Urinary bladder (tissue), 4 donors: Measurements from ENCODE around the gene HOXB4. TPM values are rescaled to one million over a fixed set of nuclear protein-coding genes. Genes with fewer than 3 reads are reported as not detected.

Experiments used
- DNase-seq: peaks from one replicate; pipeline ENCODE4 v3.0.0-alpha.2; 2015; ENCODE audit errors: extremely low spot score
- H3K27ac ChIP-seq: one replicate; pipeline ENCODE4 v1.5.1; 2013; ENCODE audit warnings: low read depth, mild to moderate bottlenecking, moderate library complexity
- H3K36me3 ChIP-seq: one replicate; pipeline ENCODE4 v1.6.1; 2013; ENCODE audit warnings: mild to moderate bottlenecking, moderate library complexity; ENCODE audit not compliant: insufficient read depth
- H3K4me1 ChIP-seq: one replicate; pipeline ENCODE4 v1.6.1; 2013; ENCODE audit warnings: mild to moderate bottlenecking, moderate library complexity; ENCODE audit not compliant: insufficient read depth
- H3K4me3 ChIP-seq: one replicate; pipeline ENCODE4 v1.5.1; 2013; ENCODE audit warnings: low read depth, low read length
- WGBS: extraction: QIAGEN DNeasy Blood & Tissue Kit; methylation state at CpG from one replicate; pipeline ENCODE4 v1.1.7; 2013; 5-methylcytosine and 5-hydroxymethylcytosine counted together
- polyA plus RNA-seq: library from polyadenylated mRNA; stranded (reverse); fragments of 200-250 nt; gene quantifications from one replicate; pipeline ENCODE4 v1.2.3, GENCODE V29; 2013
- total RNA-seq: library from RNA; depleted of rRNA; stranded (reverse); fragments of >200 nt; gene quantifications from one replicate; pipeline ENCODE4 v1.2.3, GENCODE V29; 2014
- donor health status: healthy with polysubstance abuse.
- donor health status: healthy.

HOXB4 gene
- total and polyA plus RNA-seq, 2 donors = 2.0 to 2.1 TPM

DNA sequence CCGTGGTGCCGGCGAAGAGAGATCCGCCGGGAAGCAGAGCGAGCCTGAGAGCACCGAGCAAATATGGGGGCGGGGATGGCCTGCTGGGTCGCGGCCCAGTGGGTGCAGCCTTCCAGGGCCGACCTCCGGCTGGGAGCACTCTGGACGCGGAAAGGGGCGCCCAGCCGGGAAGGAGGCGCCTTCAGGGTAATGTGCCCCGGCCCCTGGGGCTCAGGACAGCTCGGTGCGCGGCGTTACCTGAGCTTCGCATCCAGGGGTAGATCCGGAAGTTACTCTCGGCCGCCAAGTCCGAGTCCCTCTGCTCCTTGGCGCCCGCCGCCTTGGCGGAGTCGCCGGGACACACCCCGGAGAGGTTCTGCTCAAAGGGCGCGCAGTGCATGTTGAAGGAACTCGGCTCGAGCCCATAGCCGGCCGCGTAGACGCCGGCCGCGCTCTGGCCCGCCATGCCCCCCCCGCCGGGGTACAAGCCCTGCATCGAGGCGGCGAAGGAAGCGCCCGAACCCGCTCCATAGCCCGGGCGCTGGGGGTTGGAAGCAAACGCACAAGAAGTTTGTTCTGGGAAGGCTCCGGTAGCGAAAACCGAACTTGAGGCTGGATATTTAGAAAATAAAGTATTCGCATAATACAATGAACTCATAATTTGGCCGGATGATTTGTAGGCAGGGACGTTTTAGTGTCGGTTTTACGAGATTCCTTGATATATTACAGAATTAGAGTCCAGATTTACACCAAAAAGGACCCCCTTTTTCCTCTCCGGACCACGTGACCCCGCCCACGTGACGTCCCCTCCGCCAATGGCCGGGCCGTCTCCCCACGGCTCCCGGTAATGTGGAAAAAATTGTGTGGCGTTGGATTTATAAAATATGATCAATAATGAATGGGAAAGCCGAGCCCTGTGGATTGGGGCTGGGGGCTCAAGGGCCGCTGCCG, 32.4 kb upstream of the HOXB4 start, which contains the start of gene HOXB7:
Gene HOXB7 (minus strand): TSS at position 736 of the 930 bp plus-strand sequence. CDS start 99 bp downstream, at position 637.
- Histone ChIP-seq H3K27ac (peak within 1 kb of the TSS; percentile 71), H3K36me3 (no peaks in the 10 kb centered on the region), H3K4me1 (no peaks in the 10 kb centered on the region), H3K4me3 (peak within 1 kb of the TSS; percentile 45)
- DNase-seq = no peak
- WGBS = under 1% methylated on average over 79 of the region's 79 CpGs

DNA sequence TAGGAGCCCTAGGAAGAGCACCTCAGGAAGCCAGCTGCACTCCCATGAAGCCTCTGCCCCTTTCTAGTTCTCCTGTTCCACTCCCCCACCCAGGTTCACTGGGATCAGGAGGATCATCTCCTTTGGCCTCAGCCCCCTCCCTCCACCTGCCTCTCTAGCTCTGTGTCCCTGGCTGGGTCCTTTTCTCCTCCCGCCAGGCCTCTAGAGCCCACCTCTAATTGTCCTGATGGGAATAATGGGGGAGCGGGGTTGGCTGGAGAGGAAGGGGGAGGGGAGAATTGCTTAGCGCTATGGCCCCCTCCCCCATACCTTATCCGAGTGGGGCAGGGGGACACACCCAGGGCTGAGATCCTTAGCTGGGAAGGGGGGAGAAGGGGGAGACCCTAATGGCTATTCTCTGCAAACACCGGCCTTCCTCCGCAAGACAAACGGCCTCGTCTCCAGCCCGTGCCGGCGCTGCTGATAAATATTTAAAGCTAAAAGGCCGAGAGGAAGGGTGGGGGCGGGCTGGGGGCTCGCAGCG, 31.7 kb upstream of the HOXB4 start:
- peak overlapping the region; percentile 62 for H3K27ac ChIP-seq
- DNase-seq = no peak
- 5% methylated on average over 15 of the region's 15 CpGs for WGBS
- no peaks in the 10 kb centered on the region for H3K4me1 ChIP-seq
- peak overlapping the region; percentile 45 for H3K4me3 ChIP-seq
- H3K36me3 ChIP-seq = no peaks in the 10 kb centered on the region

DNA sequence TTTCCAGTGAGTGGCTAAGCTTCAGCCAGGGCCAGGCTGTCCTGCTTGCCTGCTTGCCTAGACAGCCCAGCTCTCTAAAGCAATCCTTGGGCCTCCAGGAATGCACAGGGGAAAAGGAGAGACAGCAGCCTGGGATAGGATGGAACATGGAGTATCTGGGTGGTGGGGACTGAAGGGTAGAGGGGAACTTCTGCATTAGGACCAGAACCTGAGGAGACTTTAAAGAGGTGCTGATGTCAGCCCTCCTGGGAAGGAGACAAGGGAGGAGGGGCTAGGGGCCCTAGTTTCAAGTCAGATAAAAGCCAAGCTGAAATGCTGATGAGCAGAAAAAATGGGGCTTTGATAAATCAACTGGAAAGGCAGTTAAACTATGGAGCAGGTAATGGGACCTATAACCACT, 30.9 kb upstream of the HOXB4 start:
- no peaks in the 10 kb centered on the region for H3K36me3 ChIP-seq
- no peak overlapping the region for H3K27ac ChIP-seq
- H3K4me3 ChIP-seq = no peak overlapping the region
- DNase-seq = no peak
- no peaks in the 10 kb centered on the region for H3K4me1 ChIP-seq

DNA sequence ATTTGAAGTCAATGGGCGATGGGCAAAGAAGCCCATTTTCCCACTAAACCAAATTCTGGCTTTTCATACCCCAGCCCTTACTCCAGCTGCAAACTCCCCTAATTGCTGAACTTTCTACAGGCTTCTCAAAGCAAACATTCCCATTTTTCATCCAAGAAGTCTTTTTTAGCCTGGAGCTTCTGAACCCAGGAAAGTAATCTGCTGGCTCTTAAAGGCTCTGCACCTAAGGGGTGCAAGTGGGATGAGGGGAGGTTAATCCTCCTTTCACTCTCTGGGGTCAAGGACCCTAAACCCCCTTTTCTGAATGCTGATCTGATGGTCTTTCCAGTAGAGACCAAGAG, 30.3 kb upstream of the HOXB4 start:
- Histone ChIP-seq H3K4me3 (no peak overlapping the region), H3K27ac (no peak overlapping the region), H3K36me3 (no peaks in the 10 kb centered on the region), H3K4me1 (no peaks in the 10 kb centered on the region)
- no peak for DNase-seq
- WGBS = 93% methylated on average over 1 of the region's 1 CpG

DNA sequence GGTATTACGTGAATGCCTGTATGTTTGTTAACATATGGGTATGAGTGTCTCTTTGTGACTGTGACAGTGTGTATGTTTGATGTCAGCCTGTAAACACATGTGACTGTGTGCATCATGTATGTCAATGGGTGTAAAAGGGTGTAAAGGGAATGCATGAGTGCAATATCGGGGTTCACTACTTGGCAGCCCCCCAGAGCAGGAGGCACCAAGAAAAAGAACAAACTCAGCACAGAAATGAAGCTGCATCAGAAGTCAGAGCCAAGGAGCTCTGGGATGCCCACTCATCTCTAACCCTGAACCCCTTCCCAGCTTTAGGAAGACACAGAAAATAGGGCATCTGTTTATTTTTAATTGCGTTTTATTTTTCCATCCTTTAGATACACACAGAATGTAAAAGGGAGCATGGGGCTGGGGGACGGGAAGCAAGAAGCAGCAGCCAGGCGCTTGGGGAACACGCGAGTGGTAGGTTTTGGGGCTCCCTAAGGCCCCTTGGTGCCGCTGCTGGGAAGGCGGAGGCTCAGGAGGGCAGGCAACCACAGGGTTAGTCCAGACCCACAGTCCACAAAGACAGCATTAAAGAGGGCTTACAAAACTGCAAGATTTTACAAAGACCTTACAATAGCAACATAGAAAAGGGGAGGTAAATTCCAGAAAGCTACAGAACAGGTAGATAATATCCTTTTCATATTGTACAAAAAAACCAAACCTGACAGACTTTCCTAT, 28.9 kb upstream of the HOXB4 start:
- Histone ChIP-seq H3K4me3 (no peak overlapping the region), H3K4me1 (no peaks in the 10 kb centered on the region), H3K27ac (no peak overlapping the region), H3K36me3 (no peaks in the 10 kb centered on the region)
- 70% methylated on average over 9 of the region's 9 CpGs for whole genome bisulfite sequencing
- no peak for DNase-seq

DNA sequence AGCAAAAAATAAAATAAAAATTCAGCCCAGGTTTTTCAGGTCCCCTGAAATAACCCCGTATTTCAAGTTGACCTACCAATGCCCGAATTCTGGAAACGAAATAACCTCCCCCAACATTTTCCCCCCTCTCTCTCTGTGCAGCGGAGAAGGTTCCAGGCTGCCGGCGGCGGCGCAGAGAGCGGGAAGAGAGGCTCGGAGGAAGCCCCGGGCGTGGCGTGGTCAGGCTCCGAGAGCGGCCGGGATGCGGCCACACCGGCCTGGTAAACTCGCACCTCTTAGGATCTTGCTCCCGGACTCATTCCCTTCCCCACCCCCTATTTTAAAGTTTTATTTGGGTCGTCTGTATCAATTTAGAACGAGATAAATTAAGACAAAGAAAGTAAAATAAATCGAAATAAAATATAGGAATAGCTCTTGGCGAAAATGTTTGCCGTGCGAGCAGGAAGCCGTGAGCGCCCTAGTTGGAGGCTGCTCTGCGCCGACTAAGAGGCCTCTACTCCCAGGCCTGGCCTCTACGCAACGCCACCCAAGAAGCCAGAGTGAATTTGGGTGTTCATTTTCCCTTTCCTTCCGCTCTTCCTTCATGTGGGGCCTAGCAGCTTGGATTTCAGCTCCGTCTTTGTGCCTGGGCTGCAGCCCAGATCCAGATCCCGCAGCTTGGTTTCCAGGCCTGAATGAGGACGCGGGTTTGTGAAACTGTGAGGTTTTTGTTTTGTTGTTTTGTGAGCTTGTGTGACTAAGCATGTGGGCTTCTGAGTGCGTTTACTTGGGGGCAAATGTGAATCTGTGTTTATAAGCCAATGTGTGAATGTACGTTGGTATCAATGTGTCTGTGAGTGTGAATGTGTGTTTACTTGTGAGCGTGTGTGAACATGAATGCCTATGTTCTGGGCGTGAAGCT, 28.1 kb upstream of the HOXB4 start:
- 36% methylated on average over 41 of the region's 41 CpGs for WGBS
- DNase-seq = no peak

DNA sequence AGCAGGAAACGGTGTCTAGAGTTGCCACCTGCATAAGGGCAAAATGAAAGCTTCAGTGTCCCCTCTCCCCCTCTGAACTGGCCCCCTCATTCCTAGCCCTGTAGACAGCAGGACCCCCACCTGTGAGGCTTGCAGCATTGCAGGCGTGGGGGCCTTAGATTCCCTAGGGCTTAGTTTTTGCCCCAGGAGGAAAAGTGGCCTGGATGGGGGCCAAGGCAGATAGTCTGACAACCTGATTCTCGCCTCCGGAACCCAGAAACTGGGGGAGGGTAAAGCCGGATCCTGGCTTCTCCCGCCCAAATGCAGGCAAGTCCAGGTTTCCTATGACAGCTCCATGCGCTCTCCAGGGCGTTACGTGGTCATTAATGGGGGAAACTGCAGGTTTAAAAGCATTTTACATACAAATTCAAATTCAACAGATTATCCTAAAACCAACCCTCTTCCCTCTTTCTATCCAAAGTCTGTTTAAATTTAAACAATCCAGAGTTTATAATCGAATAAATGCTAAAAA, 27.3 kb upstream of the HOXB4 start:
- Histone ChIP-seq H3K4me1 (no peaks in the 10 kb centered on the region), H3K36me3 (no peaks in the 10 kb centered on the region), H3K27ac (no peak overlapping the region), H3K4me3 (no peak overlapping the region)
- no peak for DNase-seq
- WGBS = 27% methylated on average over 10 of the region's 10 CpGs

More for the DNA sequence above, 28.1 kb upstream of the HOXB4 start:
- Histone ChIP-seq H3K27ac (no peak overlapping the region), H3K4me3 (no peak overlapping the region), H3K36me3 (no peaks in the 10 kb centered on the region), H3K4me1 (no peaks in the 10 kb centered on the region)

DNA sequence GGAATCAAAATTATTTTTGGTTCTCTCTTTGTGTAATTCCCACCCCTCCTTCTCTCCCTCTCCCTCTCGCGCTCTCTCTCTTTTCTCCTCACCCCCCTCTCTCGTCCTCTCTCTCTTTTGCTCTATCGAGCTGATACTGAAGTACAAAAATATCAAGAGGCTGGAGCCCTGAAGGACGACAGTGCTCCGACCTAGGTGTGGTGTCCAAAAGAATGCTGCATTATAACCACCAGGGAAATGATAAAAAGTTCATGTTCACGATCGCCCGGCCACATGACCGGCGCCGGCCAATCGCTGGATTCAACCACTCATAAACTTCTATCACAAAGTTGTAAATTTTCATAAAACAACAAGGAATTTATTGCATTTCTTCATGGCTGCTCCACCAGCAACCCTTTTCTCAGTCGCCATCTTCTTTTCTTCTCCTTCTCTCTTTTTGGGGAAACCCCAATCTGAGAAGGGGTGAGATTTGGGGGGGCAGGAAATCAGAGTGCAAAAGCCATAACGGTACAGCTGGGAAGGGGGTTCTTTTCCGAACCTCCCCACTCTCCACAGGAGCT, 26.7 kb upstream of the HOXB4 start, which contains the start of gene HOXB6:
Gene HOXB6 (minus strand): TSS at position 217 of the 560 bp plus-strand sequence. CDS start 6,836 bp downstream, outside the sequence.
- WGBS = 9% methylated on average over 16 of the region's 16 CpGs
- peak within 1 kb of the TSS; percentile 33 for H3K4me3 ChIP-seq
- H3K27ac ChIP-seq = peak within 1 kb of the TSS; percentile 6
- H3K36me3 ChIP-seq = no peaks in the 10 kb centered on the region
- no peak for DNase-seq
- no peaks in the 10 kb centered on the region for H3K4me1 ChIP-seq

DNA sequence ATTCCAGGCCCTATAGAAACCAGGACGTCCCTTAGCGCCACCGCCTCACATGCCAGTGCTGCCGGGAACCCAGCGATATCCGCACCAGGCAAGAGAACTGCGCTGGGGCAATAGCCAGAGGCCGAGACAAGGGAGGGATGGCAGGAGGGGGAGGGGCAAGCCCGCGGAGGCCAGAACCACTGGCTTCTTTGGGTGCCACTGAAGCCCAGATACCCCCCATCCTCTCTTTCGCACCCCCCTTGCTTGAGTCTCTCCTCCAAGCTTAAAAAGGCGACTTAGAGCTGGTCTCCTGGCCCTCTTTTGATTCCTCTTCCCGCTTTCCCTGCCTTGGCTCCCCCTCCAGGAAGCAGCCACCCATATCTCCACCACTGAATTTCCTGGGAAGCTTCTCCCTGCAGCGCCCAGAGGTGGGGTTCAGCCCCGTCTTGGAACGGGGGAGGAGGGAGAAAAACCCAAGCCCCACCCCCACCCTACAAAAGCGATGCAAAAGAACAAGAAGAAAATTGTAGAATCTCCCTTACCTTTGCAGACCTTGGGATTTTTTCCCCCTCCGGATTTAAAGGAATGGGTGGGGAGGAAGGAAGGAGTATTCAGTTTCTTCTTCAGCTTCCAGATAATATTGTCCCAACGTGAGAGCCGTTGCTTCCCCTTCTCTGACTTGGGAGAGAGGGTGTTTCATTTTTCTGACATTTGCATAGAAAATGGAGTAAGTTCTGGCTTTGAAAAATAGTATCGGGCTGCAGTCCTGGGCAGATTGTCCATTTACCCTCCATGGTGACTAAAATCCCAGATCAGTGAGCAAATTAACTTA, 26.0 kb upstream of the HOXB4 start:
- Histone ChIP-seq H3K36me3 (no peaks in the 10 kb centered on the region), H3K4me3 (peak overlapping the region; percentile 33), H3K27ac (peak overlapping the region; percentile 6), H3K4me1 (no peaks in the 10 kb centered on the region)
- 3% methylated on average over 21 of the region's 21 CpGs for WGBS
- DNase-seq = no peak

DNA sequence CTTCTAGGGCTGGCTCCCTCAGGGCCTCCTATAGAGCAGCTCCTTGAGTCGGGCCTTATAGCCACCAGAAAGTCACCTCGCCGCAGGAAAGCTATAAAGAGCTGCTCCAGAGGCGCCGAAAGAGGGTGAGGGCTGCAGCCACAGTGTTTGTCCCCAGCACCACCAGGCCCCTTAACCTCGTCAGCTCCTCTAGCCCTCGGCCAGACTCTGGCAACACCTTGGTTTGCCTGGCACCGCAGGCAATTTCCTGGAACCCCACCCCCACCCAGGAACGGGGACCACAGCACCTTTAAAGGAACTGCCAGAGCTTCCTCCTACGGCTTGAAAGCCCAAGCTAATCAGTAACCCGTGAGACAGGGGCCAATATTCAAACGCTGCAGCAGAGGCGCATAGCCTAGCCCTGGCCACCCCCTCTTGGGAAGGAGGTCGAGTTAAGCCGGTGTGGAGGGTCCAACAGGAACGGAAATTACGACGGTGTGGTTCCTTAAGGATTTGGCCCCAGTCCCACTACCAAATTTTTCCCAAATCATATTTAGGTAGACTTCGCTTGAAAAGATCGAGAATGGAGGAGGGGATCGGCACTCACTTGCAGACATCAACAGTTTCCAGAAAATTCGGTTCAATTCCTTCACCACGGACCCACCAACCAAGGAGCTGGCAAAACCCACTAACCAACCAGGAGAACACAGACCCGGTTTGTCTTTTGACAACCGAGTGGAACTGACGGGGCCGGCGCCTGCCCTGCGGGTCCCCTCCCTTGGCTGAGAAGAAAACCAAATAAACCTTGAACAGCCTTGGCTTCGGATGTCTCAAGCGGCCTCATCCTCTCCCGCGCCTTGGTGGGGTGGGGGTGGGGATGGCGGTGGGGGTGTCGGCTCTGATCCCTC, 23.6 kb upstream of the HOXB4 start:
- Histone ChIP-seq H3K4me3 (peak overlapping the region; percentile 9), H3K4me1 (no peaks in the 10 kb centered on the region), H3K36me3 (no peaks in the 10 kb centered on the region), H3K27ac (no peak overlapping the region)
- no peak for DNase-seq
- WGBS = 10% methylated on average over 35 of the region's 35 CpGs

DNA sequence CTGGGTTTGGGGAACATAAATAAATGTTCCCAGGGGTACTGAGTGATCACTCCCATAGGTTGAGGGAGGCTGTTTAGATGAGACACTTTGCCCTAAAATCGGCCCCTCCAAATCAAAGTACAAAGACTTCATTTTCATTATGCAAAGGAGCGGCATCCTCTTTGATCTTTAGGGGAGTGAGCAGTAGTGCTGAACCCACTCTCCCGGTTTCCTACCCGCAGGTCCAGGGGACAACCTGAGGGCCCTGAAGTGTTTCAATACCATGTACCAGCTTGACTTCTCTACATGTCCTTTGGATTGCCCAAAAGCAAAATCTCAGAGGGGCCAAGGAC, 23.0 kb upstream of the HOXB4 start:
- Histone ChIP-seq H3K4me3 (no peak overlapping the region), H3K36me3 (no peaks in the 10 kb centered on the region), H3K4me1 (no peaks in the 10 kb centered on the region), H3K27ac (no peak overlapping the region)
- DNase-seq = no peak
- WGBS = 32% methylated on average over 4 of the region's 4 CpGs
